ENCODE results near the gene KCNJ14. TPM values are rescaled to one million over a fixed set of nuclear protein-coding genes. Genes with fewer than 3 reads are reported as not detected.

Gene KCNJ14
- total and polyA plus RNA-seq, 2 donors (not counting 3 experiments of a cell fraction or from before 2014, with no cell fraction given) = 0.26 to 1.4 TPM

- Histone ChIP-seq H3K4me1 (ENCODE audit: control insufficient read depth, extremely low read depth, insufficient read depth, low read length) (peaks cover 6% of the 10 kb centered on the region), H3K27ac (ENCODE audit: insufficient read depth, low read depth, low read length) (no peak overlapping the region), H3K9me1 (replicated peaks; ENCODE audit: control insufficient read depth, extremely low read depth, insufficient read depth, low read length) (no peaks in the 10 kb centered on the region), H3K4me3 (replicated peaks in 1 of 3; ENCODE audit: insufficient read depth in 1 of 3, low read depth in 1 of 3, low read length in 3 of 3) (no peak overlapping the region), H3K9me3 (replicated peaks; ENCODE audit: control insufficient read depth, insufficient read depth, low read length) (no peaks in the 10 kb centered on the region), H2AFZ (ENCODE audit: low read depth, low read length) (peak overlapping the region; percentile 71), H3K79me2 (ENCODE audit: control insufficient read depth, insufficient read depth, low read length) (no peaks in the 10 kb centered on the region), H3K4me2 (ENCODE audit: insufficient read depth, low read length) (no peak overlapping the region), H3K9ac (replicated peaks; ENCODE audit: extremely low read depth, insufficient read depth, low read length) (no peak overlapping the region), H4K20me1 (replicated peaks; ENCODE audit: control insufficient read depth, extremely low read depth, insufficient read depth, low read length) (no peaks in the 10 kb centered on the region), H3K36me3 (ENCODE audit: control insufficient read depth in 2 of 2, extremely low read depth in 1 of 2, insufficient read depth in 2 of 2, low read length in 2 of 2) (no peaks in the 10 kb centered on the region), H3K27me3 (ENCODE audit: control insufficient read depth in 2 of 2, insufficient read depth in 2 of 2, low read length in 2 of 2) (no peaks in the 10 kb centered on the region)
- FAIRE-seq (no peak), DNase-seq (ENCODE audit: low read depth, low spot score) (no peak)
- TF ChIP-seq POLR2A (IDR thresholded peaks at IDR 0.05; ENCODE audit: low read depth, low read length) (no peak), FOS (IDR thresholded peaks at IDR 0.05; ENCODE audit: borderline replicate concordance, insufficient read depth, low read length) (peak; percentile 13)
- ChIA-PET POLR2A (no interaction called here), CTCF (interaction anchor here (1.2 to 2.2 kb wide), 3 partner anchors 13 to 31 kb away, joined by 3 to 11 read pairs (median 5); partner anchors contain the start of genes GRWD1 and KDELR1)
- no TSS peak for BruUV-seq (replicated peaks)
- intact Hi-C loops (cut with micrococcal nuclease) = loop anchor here (2.0 kb wide), 1 partner anchor 15 kb away; no protein-coding TSS in a partner anchor
- dilution Hi-C loops (cut with MboI; ENCODE audit: extremely low pct_ligation_motif_present, low sequenced_read_pairs) = no loop called here
Measured at GRCh38 chr19:48413879-48414587, 41.3 kb upstream of the KCNJ14 start.

GRCh38 chr19:48415395-48415794 lies 40.0 kb upstream of the KCNJ14 start:
- dilution Hi-C loops (cut with MboI; ENCODE audit: extremely low pct_ligation_motif_present, low sequenced_read_pairs) (no loop called here), intact Hi-C loops (cut with micrococcal nuclease) (loop anchor here (1.0 to 2.0 kb wide), 2 partner anchors 17 to 30 kb away; partner anchors contain the start of gene GRWD1)
- ChIA-PET CTCF (interaction anchor here (2.2 kb wide), 1 partner anchor 24 kb away, joined by 11 read pairs; the partner anchor contains the start of gene KDELR1), POLR2A (no interaction called here)
- Histone ChIP-seq H3K36me3 (ENCODE audit: control insufficient read depth in 2 of 2, extremely low read depth in 1 of 2, insufficient read depth in 2 of 2, low read length in 2 of 2) (no peaks in the 10 kb centered on the region), H3K9me1 (replicated peaks; ENCODE audit: control insufficient read depth, extremely low read depth, insufficient read depth, low read length) (no peaks in the 10 kb centered on the region), H3K9me3 (replicated peaks; ENCODE audit: control insufficient read depth, insufficient read depth, low read length) (no peaks in the 10 kb centered on the region), H3K4me3 (replicated peaks in 1 of 3; ENCODE audit: insufficient read depth in 1 of 3, low read depth in 1 of 3, low read length in 3 of 3) (peak overlapping the region in 2 of 3 experiments; percentile 31 to 37), H3K79me2 (ENCODE audit: control insufficient read depth, insufficient read depth, low read length) (no peaks in the 10 kb centered on the region), H3K4me2 (ENCODE audit: insufficient read depth, low read length) (no peak overlapping the region), H3K27ac (ENCODE audit: insufficient read depth, low read depth, low read length) (no peak overlapping the region), H3K27me3 (ENCODE audit: control insufficient read depth in 2 of 2, insufficient read depth in 2 of 2, low read length in 2 of 2) (no peaks in the 10 kb centered on the region), H3K9ac (replicated peaks; ENCODE audit: extremely low read depth, insufficient read depth, low read length) (no peak overlapping the region), H2AFZ (ENCODE audit: low read depth, low read length) (peak overlapping the region; percentile 96), H3K4me1 (ENCODE audit: control insufficient read depth, extremely low read depth, insufficient read depth, low read length) (peaks cover 6% of the 10 kb centered on the region), H4K20me1 (replicated peaks; ENCODE audit: control insufficient read depth, extremely low read depth, insufficient read depth, low read length) (no peaks in the 10 kb centered on the region)
- TF ChIP-seq MYC (IDR thresholded peaks at IDR 0.05; ENCODE audit: low read depth, low read length) = no peak
- TF ChIP-seq MAX (IDR thresholded peaks at IDR 0.05; ENCODE audit: insufficient read depth, insufficient read length) = no peak
- no peak for TF ChIP-seq JUN (IDR thresholded peaks at IDR 0.05; ENCODE audit: borderline replicate concordance, insufficient read depth, insufficient read length, low read depth)
- no peak for TF ChIP-seq CTCF (IDR thresholded peaks at IDR 0.05; ENCODE audit: extremely low read depth in 1 of 2, insufficient read depth in 1 of 2, low read depth in 1 of 2, low read length in 2 of 2)
- TF ChIP-seq POLR2A (IDR thresholded peaks at IDR 0.05; ENCODE audit: low read depth, low read length) = no peak
- no peak for TF ChIP-seq FOS (IDR thresholded peaks at IDR 0.05; ENCODE audit: borderline replicate concordance, insufficient read depth, low read length)
- no peak for TF ChIP-seq GATA2 (IDR thresholded peaks at IDR 0.05; ENCODE audit: insufficient read depth, insufficient read length, low read depth, low read length)
- TF ChIP-seq POLR2AphosphoS5 (IDR thresholded peaks at IDR 0.05; ENCODE audit: insufficient read depth, low read depth, low read length) = no peak
- no peak for TF ChIP-seq EZH2 (IDR thresholded peaks at IDR 0.05; ENCODE audit: borderline replicate concordance, low read depth, low read length, severe bottlenecking)
- FAIRE-seq = peak; percentile 85
- BruUV-seq (replicated peaks) = no TSS peak
- DNase-seq (ENCODE audit: low read depth, low spot score) = peak; percentile 85
